Stimulated activated CD8-positive, alpha-beta memory T cell treated with anti-CD3 and anti-CD28 coated beads, Interleukin-4, amount 100 ng/mL, for 24 hours (primary cell): ENCODE data around the gene ZNF491.
"Not testable (repeated sequence)": the region's sequence is repeated elsewhere in the genome, so short reads cannot be mapped to it uniquely, and the experiment has no call there.

Source experiments
- DNase-seq: peaks from one replicate; pipeline ENCODE4 v3.0.0-alpha.2; 2020; ENCODE audit warnings: low read depth

ZNF491 gene

GRCh38 chr19:11798391-11799330 is at the start of gene ZNF491:
ZNF491 (plus strand) TSS chr19:11798523; CDS start chr19:11805954, 7,431 bp downstream.
- peak; percentile 80 for DNase-seq

- no peak for DNase-seq
These were observed 48.6 kb upstream of the ZNF491 start for GRCh38 chr19:11749751-11750150.

DNA sequence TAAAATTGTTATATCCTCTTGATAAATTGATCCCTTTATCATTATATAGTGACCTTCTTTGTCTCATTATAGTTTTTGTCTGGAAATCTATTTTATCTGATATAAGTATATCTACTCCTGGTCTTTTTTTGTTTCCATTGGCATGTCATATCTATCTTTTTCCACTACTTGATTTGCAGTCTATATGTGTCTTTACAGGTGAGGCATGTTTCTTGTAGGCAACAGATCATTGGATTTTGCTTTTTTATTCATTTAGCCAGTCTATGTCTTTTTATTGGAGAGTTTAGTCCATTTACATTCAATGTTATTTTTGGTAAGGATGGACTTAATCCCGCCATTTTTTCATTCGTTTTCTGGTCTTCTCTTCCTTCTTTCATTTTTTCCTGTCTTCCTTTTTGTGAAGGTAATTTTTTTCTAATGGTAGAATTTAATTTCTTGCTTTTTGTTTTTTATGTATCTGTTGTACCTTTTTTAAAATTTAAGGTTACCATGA is 46.0 kb upstream of the ZNF491 start:
- no peak for DNase-seq

GRCh38 chr19:11754663-11755062 is 43.7 kb upstream of the ZNF491 start:
- no peak for DNase-seq

DNA sequence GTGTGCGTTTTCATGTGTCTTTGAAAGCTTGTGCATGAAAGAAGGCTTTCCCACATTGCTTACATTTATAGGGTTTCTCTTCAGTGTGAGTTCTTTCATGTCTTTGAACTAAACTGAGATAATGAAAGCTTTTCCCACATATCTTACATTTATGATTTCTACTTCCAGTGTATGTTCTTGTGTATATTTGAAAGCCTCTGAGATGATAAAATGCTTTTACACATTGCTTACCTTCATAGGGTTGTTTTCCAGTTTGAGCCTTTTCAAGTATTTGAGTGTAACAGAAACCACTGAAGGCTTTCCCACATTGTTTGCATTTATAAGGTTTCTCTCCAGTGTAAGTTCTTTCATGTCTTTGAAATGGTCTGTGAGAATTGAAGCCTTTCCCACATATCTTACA is 41.4 kb upstream of the ZNF491 start:
- DNase-seq = no peak

- no peak for DNase-seq
These were observed 38.5 kb upstream of the ZNF491 start for GRCh38 chr19:11759805-11760204.

DNA sequence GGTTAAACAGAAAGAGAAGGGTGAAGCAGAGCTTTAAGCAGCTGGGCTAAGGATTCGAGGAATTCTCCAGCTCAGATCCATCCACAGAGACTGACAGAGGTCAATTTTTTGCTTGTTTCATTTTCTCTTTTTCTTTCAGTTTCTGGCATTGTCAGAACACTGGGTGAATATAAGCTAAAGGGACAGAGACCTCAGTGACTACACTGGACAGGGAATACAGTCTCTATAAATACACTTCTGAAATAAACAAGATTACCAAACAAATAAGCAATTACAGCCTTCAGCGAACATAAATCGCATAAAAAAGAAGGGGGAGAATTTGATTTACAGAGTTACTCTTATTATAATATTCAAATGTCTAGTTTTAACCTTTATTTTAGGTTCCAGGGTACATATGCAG is 35.2 kb upstream of the ZNF491 start:
- no peak for DNase-seq

GRCh38 chr19:11763611-11764010 is 34.7 kb upstream of the ZNF491 start:
- no peak for DNase-seq

DNA sequence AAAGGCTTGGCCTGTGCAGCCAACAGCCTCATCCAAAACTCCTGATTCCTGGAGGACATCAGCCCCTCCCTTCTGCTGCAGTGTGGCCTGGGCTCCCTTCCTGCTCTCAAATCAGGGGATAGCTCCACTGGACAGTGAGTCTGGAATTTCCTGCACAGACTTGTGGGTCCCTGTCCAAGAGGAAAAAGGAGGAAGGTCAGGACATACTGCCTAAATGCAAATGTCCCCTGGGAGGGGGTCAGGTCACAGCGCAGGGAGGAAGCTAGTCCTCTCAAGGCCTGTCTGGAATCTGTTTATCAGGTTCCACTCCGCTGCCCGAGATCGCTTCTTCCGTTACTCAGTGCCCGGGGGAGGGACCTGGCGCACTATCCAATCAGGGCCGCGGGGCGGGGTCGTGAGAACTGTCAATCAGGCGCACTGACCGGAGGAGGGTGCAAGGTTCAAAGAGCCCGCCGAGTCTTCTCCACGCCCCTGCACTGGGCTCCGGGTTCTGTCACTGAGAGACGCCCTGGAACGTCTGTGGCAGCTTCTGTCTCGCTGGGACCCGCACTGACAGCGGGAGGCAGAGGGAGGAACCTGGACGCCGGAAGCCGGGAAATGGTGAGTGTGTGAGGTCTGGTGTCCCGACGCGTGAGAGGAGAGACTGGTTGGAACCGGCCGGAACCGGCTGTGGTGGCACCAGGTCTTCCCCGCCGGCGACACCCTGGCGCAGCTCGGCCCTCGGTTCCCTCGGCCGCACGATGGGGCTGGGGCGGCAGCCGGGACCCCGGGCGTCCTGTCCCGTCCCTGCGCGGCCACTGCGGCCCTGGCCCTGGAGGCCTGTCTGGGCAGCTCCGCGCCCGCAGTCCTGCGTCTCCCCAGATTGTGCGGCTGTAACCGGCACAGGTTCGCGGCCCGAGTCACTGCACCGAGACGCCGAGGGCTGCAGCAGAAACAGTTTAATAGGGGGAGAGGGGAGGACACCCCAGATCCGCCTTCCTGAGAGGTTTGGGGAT is 31.4 kb upstream of the ZNF491 start, which contains the start of gene ZNF441:
TSS of gene ZNF441 (plus strand) at position 404 of the 995 bp plus-strand sequence. CDS start at position 598, 194 bp downstream.
- peak; percentile 95 for DNase-seq

- no peak for DNase-seq
These were observed 30.6 kb upstream of the ZNF491 start for GRCh38 chr19:11767633-11768133.

DNA sequence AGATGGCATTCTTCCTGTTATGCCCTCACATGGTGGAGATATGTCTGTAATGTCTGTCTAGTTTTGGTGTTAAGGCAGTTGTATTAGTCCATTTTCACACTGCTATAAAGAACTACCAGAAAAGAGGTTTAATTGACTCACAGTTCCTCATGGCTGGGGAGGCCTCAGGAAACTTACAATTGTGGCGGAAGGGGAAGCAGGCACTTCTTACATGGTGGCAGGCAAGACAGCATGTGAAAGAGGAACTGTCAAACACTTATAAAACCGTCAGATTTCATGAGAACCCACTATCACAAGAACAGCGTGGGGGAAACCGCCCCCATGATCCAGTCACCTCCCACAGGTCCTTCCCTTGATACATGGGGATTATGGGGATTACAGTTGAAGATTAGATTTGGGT is 28.3 kb upstream of the ZNF491 start:
- DNase-seq = no peak

- DNase-seq = not testable (repeated sequence)
These were observed 26.8 kb upstream of the ZNF491 start for GRCh38 chr19:11771520-11771919.

DNA sequence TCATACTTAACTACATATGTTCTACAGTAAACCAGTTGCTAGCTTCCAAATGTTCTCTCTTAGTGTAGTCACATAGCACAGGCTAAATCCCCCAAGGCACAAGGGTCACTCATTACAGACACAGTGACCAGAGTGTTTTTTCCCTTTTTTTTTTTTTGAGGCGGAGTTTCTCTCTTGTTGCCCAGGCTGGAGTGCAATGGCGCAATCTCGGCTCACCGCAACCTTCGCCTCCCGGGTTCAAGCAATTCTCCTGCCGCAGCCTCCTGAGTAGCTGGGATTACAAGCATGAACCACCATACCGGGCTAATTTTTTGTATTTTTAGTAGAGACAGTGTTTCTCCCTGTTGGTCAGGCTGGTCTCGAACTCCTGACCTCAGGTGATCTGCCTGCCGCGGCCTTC is 21.7 kb upstream of the ZNF491 start:
- not testable (repeated sequence) for DNase-seq

DNA sequence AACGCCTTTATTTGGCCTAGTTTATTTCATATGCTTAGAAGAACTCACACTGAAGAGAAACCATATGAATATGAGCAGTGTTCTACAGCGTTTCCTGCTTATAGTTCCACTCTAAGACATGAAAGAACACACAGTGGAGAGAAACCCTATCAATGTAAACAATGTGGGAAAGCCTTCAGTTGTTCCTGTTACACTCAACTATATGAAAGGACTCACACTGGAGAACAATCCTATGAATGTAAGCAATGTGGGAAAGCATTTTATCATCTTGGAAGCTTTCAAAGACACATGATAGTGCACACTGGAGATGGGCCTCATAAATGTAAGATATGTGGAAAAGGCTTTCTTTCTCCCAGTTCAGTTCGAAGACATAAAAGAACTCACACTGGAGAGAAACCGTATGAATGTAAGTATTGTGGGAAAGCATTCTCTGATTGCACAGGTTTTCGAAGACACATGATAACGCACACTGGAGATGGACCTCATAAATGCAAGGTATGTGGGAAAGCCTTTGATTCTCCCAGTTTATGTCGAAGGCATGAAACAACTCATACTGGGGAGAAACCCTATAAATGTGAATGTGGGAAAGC is 17.8 kb upstream of the ZNF491 start:
- DNase-seq = no peak

- no peak for DNase-seq
These were observed 16.8 kb upstream of the ZNF491 start for GRCh38 chr19:11781295-11782057.

GRCh38 chr19:11783767-11784166 is 14.6 kb upstream of the ZNF491 start:
- no peak for DNase-seq

- DNase-seq = no peak
These were observed 14.0 kb upstream of the ZNF491 start for GRCh38 chr19:11784356-11784755.

DNA sequence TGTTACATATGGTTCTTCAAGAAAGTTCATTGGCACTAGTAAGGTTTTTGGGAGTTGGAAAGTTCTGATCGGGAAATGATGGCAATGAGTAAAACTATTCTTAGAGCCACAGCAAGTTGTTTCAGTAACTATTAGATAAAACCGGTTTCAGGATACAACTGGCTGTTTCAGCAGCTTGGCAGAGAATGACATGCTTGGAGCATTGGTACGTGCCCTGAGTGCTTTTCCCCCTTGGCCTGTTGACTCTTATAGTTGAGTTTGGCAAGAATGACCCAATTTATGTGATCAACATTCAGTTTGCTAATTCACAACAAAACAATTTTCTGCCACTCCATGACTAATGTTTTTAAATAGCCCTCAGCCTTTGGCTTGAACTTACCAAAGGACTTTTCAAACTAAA is 10.8 kb upstream of the ZNF491 start:
- DNase-seq = no peak

DNA sequence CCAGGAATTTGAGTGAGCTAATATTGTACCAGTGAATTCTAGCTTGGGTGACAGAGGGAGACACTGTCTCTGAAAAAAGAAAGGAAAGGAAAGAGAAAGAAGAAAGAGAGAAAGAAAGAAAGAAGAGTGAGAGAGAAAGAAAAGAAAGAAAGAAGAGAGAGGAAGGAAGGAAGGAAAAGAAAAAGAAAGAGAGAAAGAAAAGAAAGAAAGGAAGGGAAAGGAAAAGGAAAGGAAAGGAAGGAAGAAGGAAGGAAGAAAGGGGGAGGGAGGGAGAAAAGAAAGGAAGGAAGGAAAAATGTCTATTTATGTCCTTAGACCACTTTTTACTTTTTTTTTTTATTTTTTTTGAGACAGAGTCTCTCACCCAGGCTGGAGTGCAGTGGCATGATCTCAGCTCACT is 5.4 kb upstream of the ZNF491 start:
- DNase-seq = no peak

DNA sequence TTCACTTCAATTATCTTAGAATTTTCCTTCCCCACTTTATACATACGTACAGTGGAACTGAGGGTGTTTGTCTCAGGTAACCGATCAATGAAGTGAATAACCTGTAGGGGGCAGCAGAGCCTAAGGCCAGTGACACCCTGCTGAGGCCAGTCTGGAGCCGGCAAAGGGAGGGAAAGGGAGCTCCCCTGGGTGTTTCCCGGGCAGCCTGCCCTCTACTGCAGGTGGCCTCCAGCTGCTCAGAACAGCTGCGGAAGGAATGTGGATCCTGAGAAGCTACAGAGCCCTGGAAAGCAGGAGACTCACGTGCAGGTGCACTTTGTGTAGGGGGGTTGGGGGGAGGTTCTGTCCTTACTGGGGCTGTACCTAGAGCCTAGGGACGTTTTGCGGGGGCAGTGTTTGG is 832 bp upstream of the ZNF491 start:
- DNase-seq = peak; percentile 65
